ENCODE measurements around the gene MAIP1. TPM values are rescaled to one million over a fixed set of nuclear protein-coding genes. Genes with fewer than 3 reads are reported as not detected.

The MAIP1 gene
- total RNA-seq, 1 experiment from 2014 or later = 29.3 TPM

DNA sequence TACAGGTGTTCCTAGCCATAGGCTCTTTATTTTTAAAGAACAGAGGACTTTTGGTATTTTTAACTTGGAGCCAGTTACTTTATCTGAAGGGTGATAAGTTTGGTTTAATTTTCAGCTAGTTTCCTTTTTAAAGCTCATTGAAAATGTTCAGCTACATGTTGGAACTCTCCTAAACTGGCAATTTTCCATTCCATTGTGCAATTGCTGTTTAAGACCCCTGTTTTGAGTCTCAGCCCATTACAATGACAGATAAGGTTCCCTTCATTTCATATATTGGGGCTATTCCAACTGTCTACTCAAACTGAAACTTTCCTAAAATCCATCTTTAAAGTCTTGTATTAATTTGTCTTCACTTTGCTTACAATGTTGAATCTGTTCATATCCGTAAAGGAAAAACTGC lies 11.6 kb downstream of the MAIP1 start:
- peaks cover 22% of the 10 kb centered on the region for H3K36me3 Mint-ChIP-seq
- H3K4me3 Mint-ChIP-seq = no peak overlapping the region
- CTCF ChIA-PET = interaction anchor here (1.1 kb wide), 1 partner anchor 13 kb away, joined by 3 read pairs; no protein-coding TSS in a partner anchor
- TF ChIP-seq RORB (CRISPR knock-in tag; IDR thresholded peaks at IDR 0.05) (no peak), ZNF138 (CRISPR knock-in tag; conservative IDR thresholded peaks at IDR 0.05) (no peak)
- TF ChIP-seq, protein P1, sequence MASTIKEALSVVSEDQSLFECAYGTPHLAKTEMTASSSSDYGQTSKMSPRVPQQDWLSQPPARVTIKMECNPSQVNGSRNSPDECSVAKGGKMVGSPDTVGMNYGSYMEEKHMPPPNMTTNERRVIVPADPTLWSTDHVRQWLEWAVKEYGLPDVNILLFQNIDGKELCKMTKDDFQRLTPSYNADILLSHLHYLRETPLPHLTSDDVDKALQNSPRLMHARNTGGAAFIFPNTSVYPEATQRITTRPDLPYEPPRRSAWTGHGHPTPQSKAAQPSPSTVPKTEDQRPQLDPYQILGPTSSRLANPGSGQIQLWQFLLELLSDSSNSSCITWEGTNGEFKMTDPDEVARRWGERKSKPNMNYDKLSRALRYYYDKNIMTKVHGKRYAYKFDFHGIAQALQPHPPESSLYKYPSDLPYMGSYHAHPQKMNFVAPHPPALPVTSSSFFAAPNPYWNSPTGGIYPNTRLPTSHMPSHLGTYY (CRISPR knock-in tag; IDR thresholded peaks at IDR 0.05) = no peak
- TF ChIP-seq, protein P2, sequence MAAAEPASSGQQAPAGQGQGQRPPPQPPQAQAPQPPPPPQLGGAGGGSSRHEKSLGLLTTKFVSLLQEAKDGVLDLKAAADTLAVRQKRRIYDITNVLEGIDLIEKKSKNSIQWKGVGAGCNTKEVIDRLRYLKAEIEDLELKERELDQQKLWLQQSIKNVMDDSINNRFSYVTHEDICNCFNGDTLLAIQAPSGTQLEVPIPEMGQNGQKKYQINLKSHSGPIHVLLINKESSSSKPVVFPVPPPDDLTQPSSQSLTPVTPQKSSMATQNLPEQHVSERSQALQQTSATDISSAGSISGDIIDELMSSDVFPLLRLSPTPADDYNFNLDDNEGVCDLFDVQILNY (CRISPR knock-in tag; IDR thresholded peaks at IDR 0.05) = no peak
- H3K27ac Mint-ChIP-seq = no peak overlapping the region
- H3K9me3 Mint-ChIP-seq = no peaks in the 10 kb centered on the region
- POLR2A ChIA-PET = no interaction called here
- H3K4me1 Mint-ChIP-seq = no peaks in the 10 kb centered on the region
- ATAC-seq (no peak), DNase-seq (ENCODE audit: low spot score) (no peak)
- no peaks in the 10 kb centered on the region for H3K27me3 Mint-ChIP-seq (ENCODE audit: low read depth)

DNA sequence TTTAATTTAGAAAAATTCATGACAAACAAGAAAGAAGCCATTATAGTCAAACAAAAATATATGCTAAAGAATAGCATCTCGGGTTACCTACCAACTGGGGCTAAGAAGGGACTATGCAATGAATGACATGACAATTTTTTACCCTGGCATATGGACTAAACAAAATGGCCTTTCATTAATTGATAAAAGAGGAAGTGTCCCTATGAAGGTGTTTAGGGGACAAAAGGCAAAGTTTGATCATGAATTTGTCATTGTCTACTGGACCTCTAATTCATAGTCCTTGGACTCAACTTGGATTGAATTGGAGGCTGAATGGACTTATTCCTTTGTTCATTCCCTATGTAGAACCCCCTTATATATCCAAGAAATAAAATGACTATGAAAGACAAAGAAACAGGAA lies 12.7 kb downstream of the MAIP1 start:
- no peak for DNase-seq (ENCODE audit: low spot score)
- no peaks in the 10 kb centered on the region for H3K9me3 Mint-ChIP-seq
- peaks cover 14% of the 10 kb centered on the region for H3K36me3 Mint-ChIP-seq
- no peak overlapping the region for H3K4me3 Mint-ChIP-seq
- POLR2A ChIA-PET = no interaction called here
- no peaks in the 10 kb centered on the region for H3K4me1 Mint-ChIP-seq
- no peaks in the 10 kb centered on the region for H3K27me3 Mint-ChIP-seq (ENCODE audit: low read depth)
- ATAC-seq = no peak
- TF ChIP-seq, protein P2 (CRISPR knock-in tag; IDR thresholded peaks at IDR 0.05) = no peak
- TF ChIP-seq TEAD4 (CRISPR knock-in tag; IDR thresholded peaks at IDR 0.05) (no peak), CREB1 (CRISPR knock-in tag; IDR thresholded peaks at IDR 0.05) (no peak), GTF2I (CRISPR knock-in tag; conservative IDR thresholded peaks at IDR 0.05) (no peak), SMAD4 (CRISPR knock-in tag; IDR thresholded peaks at IDR 0.05) (no peak), ZNF263 (CRISPR knock-in tag; IDR thresholded peaks at IDR 0.05; ENCODE audit: low read depth) (no peak), ZNF396 (CRISPR knock-in tag; IDR thresholded peaks at IDR 0.05; ENCODE audit: borderline replicate concordance) (no peak), FOXK1 (CRISPR knock-in tag; IDR thresholded peaks at IDR 0.05) (no peak), FOXJ3 (CRISPR knock-in tag; IDR thresholded peaks at IDR 0.05; ENCODE audit: borderline replicate concordance) (no peak), ELF4 (CRISPR knock-in tag; IDR thresholded peaks at IDR 0.05; ENCODE audit: low read depth) (no peak), ZNF671 (CRISPR knock-in tag; IDR thresholded peaks at IDR 0.05) (no peak)
- TF ChIP-seq, protein P3, sequence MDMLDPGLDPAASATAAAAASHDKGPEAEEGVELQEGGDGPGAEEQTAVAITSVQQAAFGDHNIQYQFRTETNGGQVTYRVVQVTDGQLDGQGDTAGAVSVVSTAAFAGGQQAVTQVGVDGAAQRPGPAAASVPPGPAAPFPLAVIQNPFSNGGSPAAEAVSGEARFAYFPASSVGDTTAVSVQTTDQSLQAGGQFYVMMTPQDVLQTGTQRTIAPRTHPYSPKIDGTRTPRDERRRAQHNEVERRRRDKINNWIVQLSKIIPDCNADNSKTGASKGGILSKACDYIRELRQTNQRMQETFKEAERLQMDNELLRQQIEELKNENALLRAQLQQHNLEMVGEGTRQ (CRISPR knock-in tag; IDR thresholded peaks at IDR 0.05) = no peak
- TF ChIP-seq, protein P4, sequence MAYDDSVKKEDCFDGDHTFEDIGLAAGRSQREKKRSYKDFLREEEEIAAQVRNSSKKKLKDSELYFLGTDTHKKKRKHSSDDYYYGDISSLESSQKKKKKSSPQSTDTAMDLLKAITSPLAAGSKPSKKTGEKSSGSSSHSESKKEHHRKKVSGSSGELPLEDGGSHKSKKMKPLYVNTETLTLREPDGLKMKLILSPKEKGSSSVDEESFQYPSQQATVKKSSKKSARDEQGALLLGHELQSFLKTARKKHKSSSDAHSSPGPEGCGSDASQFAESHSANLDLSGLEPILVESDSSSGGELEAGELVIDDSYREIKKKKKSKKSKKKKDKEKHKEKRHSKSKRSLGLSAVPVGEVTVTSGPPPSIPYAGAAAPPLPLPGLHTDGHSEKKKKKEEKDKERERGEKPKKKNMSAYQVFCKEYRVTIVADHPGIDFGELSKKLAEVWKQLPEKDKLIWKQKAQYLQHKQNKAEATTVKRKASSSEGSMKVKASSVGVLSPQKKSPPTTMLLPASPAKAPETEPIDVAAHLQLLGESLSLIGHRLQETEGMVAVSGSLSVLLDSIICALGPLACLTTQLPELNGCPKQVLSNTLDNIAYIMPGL (CRISPR knock-in tag; IDR thresholded peaks at IDR 0.05) = no peak
- TF ChIP-seq, protein P5, sequence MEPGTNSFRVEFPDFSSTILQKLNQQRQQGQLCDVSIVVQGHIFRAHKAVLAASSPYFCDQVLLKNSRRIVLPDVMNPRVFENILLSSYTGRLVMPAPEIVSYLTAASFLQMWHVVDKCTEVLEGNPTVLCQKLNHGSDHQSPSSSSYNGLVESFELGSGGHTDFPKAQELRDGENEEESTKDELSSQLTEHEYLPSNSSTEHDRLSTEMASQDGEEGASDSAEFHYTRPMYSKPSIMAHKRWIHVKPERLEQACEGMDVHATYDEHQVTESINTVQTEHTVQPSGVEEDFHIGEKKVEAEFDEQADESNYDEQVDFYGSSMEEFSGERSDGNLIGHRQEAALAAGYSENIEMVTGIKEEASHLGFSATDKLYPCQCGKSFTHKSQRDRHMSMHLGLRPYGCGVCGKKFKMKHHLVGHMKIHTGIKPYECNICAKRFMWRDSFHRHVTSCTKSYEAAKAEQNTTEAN (CRISPR knock-in tag; IDR thresholded peaks at IDR 0.05) = no peak
- TF ChIP-seq, protein P6, sequence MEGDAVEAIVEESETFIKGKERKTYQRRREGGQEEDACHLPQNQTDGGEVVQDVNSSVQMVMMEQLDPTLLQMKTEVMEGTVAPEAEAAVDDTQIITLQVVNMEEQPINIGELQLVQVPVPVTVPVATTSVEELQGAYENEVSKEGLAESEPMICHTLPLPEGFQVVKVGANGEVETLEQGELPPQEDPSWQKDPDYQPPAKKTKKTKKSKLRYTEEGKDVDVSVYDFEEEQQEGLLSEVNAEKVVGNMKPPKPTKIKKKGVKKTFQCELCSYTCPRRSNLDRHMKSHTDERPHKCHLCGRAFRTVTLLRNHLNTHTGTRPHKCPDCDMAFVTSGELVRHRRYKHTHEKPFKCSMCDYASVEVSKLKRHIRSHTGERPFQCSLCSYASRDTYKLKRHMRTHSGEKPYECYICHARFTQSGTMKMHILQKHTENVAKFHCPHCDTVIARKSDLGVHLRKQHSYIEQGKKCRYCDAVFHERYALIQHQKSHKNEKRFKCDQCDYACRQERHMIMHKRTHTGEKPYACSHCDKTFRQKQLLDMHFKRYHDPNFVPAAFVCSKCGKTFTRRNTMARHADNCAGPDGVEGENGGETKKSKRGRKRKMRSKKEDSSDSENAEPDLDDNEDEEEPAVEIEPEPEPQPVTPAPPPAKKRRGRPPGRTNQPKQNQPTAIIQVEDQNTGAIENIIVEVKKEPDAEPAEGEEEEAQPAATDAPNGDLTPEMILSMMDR (IDR thresholded peaks at IDR 0.05) = no peak
- TF ChIP-seq, protein P7, sequence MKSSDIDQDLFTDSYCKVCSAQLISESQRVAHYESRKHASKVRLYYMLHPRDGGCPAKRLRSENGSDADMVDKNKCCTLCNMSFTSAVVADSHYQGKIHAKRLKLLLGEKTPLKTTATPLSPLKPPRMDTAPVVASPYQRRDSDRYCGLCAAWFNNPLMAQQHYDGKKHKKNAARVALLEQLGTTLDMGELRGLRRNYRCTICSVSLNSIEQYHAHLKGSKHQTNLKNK (CRISPR knock-in tag; IDR thresholded peaks at IDR 0.05) = no peak
- TF ChIP-seq, protein P8, sequence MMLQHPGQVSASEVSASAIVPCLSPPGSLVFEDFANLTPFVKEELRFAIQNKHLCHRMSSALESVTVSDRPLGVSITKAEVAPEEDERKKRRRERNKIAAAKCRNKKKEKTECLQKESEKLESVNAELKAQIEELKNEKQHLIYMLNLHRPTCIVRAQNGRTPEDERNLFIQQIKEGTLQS (CRISPR knock-in tag; conservative IDR thresholded peaks at IDR 0.05) = no peak
- TF ChIP-seq, protein P9, sequence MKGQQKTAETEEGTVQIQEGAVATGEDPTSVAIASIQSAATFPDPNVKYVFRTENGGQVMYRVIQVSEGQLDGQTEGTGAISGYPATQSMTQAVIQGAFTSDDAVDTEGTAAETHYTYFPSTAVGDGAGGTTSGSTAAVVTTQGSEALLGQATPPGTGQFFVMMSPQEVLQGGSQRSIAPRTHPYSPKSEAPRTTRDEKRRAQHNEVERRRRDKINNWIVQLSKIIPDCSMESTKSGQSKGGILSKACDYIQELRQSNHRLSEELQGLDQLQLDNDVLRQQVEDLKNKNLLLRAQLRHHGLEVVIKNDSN (CRISPR knock-in tag; IDR thresholded peaks at IDR 0.05) = no peak
- CTCF ChIA-PET = interaction anchor here (1.1 kb wide), 1 partner anchor 12 kb away, joined by 3 read pairs; no protein-coding TSS in a partner anchor
- H3K27ac Mint-ChIP-seq = no peak overlapping the region

All from WTC11 (cell line).